ENCODE measurements around the gene CACNA1C.

CACNA1C gene

DNA sequence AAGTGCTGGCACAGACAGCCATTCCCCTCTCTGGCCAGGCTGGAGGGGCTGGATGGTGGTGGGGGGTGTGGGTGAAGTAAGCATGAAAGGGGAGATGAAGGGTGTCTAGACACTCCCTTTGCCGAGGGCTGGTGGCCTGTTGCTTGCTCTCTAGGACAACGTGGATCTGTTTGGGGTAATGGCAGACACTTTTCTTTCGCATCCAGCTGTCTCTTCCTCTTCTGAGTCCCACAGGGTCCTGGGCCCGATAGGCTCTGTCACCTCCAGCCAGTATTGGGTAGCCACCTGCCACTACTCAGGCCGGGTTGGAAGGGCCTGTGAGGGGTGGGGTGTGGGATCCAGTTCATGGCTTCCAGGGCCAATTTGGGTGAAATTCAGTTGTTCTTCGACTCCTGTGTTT, 218.1 kb downstream of the CACNA1C start:
- Histone ChIP-seq H3K9ac (ENCODE audit: low read length) (no peak overlapping the region), H3K4me1 (ENCODE audit: control insufficient read depth, insufficient read depth, low read length) (peaks cover 30% of the 10 kb centered on the region), H3K27ac (ENCODE audit: low read depth, low read length) (peak overlapping the region; percentile 33), H3K4me3 (ENCODE audit: low read length) (no peak overlapping the region), H3K36me3 (ENCODE audit: control insufficient read depth, insufficient read depth, low read length) (no peaks in the 10 kb centered on the region), H3K27me3 (ENCODE audit: control insufficient read depth, insufficient read depth, low read length) (no peaks in the 10 kb centered on the region)

DNA sequence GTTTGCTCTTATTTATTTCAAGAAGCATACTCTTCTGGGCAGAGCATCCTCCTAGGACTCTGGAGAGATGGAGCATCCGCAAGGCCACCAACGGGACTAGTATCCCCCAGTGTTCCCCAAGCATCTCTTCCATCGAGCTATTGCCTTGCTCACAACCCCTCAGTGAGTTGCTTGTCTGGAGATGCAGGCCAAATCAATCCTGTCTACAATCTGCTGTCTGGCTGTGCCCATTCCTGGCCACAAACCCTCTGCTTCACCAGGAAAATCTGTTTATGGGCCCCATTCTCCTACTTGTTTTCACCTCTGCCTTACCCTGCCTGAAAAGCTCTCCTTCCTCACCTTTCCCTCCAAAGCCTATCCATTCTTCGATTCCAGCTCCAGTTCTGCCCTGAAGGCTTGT, 219.2 kb downstream of the CACNA1C start:
- Histone ChIP-seq H3K4me1 (ENCODE audit: control insufficient read depth, insufficient read depth, low read length) (peaks cover 26% of the 10 kb centered on the region), H3K27ac (ENCODE audit: low read depth, low read length) (peak overlapping the region; percentile 63), H3K36me3 (ENCODE audit: control insufficient read depth, insufficient read depth, low read length) (no peaks in the 10 kb centered on the region), H3K9ac (ENCODE audit: low read length) (no peak overlapping the region), H3K4me3 (ENCODE audit: low read length) (no peak overlapping the region), H3K27me3 (ENCODE audit: control insufficient read depth, insufficient read depth, low read length) (no peaks in the 10 kb centered on the region)

DNA sequence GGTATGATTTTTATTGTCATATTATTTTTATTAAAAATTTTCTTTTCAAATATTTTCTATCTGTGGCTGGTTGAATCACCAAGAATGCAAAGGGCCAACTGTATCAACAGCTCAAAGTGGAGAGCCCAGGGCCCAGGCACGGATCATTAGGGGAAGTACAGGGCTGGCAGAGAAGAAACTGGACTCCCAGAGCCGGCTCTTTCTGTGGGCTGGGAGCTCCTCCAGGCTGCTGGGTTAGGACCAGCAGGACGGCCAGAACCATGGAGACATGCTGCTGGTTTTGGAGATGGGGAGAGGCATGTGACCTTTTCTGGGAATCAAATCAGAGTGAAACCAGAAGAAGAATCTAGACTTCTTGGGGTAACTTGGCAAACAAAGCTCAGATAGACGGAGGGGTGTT, 220.5 kb downstream of the CACNA1C start:
- Histone ChIP-seq H3K27me3 (ENCODE audit: control insufficient read depth, insufficient read depth, low read length) (no peaks in the 10 kb centered on the region), H3K4me3 (ENCODE audit: low read length) (no peak overlapping the region), H3K4me1 (ENCODE audit: control insufficient read depth, insufficient read depth, low read length) (peaks cover 14% of the 10 kb centered on the region), H3K36me3 (ENCODE audit: control insufficient read depth, insufficient read depth, low read length) (no peaks in the 10 kb centered on the region), H3K9ac (ENCODE audit: low read length) (no peak overlapping the region), H3K27ac (ENCODE audit: low read depth, low read length) (peak overlapping the region; percentile 72)

DNA sequence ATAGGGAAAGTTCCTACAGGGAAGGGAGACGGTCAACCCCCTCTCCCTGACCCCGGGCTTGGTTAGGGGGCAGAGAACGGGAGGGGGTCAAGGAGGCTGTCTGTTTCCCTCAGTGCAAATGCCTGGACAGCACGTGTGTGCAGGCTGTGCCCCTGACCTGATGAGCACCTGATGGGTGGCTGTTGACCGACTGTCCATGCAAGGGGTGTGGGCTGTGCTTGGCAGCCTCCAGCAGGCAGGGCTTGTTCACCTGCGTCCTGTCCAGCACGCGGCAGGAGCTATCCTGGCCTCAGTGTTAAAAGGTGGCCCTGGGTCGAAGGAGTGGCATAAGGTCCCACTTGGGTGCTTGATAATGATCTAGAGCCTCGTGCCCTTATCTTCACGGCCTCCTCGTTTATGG, 221.0 kb downstream of the CACNA1C start:
- Histone ChIP-seq H3K4me1 (ENCODE audit: control insufficient read depth, insufficient read depth, low read length) (peaks cover 9% of the 10 kb centered on the region), H3K27ac (ENCODE audit: low read depth, low read length) (peak overlapping the region; percentile 72), H3K36me3 (ENCODE audit: control insufficient read depth, insufficient read depth, low read length) (no peaks in the 10 kb centered on the region), H3K27me3 (ENCODE audit: control insufficient read depth, insufficient read depth, low read length) (no peaks in the 10 kb centered on the region), H3K9ac (ENCODE audit: low read length) (no peak overlapping the region), H3K4me3 (ENCODE audit: low read length) (no peak overlapping the region)

DNA sequence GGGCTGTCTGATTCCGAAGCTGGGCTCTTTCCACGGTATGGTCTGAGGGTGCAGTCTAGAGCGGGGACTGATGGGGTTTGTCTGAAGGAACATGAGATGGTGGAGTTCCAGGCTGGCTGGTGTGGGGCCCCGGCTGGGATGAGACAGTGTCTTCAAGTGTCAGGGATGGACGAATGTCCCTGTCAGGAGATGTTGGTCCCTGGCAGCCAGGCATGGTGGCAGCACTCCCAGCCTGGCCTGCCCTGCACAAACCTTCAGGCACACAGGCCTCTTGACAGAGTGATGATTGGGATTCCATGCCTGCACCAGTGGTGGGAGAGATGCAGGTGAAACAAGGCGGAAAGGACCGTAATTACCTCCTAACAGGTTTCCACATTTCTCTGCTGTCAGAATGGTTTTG, 221.9 kb downstream of the CACNA1C start:
- Histone ChIP-seq H3K27me3 (ENCODE audit: control insufficient read depth, insufficient read depth, low read length) (no peaks in the 10 kb centered on the region), H3K27ac (ENCODE audit: low read depth, low read length) (peak overlapping the region; percentile 72), H3K4me3 (ENCODE audit: low read length) (no peak overlapping the region), H3K9ac (ENCODE audit: low read length) (no peak overlapping the region), H3K36me3 (ENCODE audit: control insufficient read depth, insufficient read depth, low read length) (no peaks in the 10 kb centered on the region), H3K4me1 (ENCODE audit: control insufficient read depth, insufficient read depth, low read length) (peaks cover 6% of the 10 kb centered on the region)

DNA sequence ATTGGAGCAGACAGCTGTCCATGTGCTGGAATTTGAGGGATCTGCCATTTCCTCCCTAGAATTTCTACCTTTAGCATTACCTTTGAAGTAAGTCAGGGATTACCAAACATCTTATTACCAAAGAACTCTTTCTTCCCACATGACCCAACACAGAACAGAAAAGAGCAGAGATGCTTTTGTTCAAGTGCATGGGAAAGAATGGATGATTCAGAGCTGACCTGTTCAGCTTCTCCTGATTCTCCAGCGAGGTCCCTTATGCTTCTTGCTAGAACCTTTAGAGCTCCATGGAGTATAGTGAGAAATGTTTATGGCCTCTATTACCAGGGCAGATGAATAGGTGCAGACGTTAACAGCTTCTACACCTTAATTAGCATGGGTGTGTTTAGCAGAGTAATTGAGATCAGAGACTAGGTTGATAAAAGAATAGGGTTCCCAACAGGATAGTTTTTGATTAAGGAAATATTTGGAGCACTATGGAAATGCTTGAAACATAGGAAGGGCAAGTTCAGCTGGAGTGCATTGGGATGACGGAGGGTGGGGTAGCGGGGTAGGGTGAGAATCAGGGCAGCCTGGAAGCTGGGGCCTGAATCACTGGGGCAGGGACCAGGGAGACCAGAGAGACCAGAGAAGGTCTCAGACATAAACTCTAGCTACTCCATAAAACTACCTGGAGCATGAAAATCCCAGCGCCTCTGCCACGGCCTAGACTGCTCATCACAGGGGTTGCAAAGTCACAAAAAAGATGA, 223.7 kb downstream of the CACNA1C start:
- H3K27me3 ChIP-seq (ENCODE audit: control insufficient read depth, insufficient read depth, low read length) = no peaks in the 10 kb centered on the region
- H3K4me1 ChIP-seq (ENCODE audit: control insufficient read depth, insufficient read depth, low read length) = peaks cover 6% of the 10 kb centered on the region
- no peaks in the 10 kb centered on the region for H3K36me3 ChIP-seq (ENCODE audit: control insufficient read depth, insufficient read depth, low read length)

DNA sequence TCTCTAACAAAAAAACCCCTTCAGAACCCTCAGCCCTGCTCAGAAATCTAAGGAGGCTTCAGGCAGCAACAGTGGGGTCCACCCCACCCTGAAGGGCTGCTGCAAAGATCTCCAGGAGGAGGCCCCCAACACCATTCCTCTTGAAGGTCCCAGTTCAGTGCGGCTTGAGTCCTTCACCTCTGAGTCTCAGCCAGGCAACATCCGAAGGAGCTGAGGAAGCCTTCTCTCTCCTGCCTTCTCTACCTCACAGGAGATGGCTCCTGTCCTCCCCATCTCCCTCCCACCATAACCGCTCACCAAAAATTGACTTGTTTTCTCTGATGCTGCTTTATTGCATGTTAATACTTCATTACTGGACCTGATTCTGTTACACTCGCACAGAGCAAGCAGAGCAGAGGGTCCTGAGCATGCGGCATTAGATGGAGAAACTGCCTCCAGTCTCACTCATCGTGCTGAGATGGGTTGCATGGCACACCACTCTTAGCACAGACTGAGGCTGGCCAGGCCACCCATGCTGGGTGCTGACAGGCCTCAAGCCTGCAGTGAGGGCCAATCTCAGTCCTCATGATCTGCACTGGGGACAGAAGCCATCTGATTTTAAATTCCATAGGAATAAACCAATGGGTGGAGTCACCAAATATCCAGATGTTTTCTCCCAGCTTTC, 224.8 kb downstream of the CACNA1C start:
- Histone ChIP-seq H3K9ac (ENCODE audit: low read length) (no peak overlapping the region), H3K27me3 (ENCODE audit: control insufficient read depth, insufficient read depth, low read length) (no peaks in the 10 kb centered on the region), H3K4me3 (ENCODE audit: low read length) (no peak overlapping the region), H3K27ac (ENCODE audit: low read depth, low read length) (no peak overlapping the region), H3K4me1 (ENCODE audit: control insufficient read depth, insufficient read depth, low read length) (peaks cover 13% of the 10 kb centered on the region), H3K36me3 (ENCODE audit: control insufficient read depth, insufficient read depth, low read length) (no peaks in the 10 kb centered on the region)

More for the DNA sequence above, 223.7 kb downstream of the CACNA1C start:
- no peak overlapping the region for H3K4me3 ChIP-seq (ENCODE audit: low read length)
- no peak overlapping the region for H3K9ac ChIP-seq (ENCODE audit: low read length)
- no peak overlapping the region for H3K27ac ChIP-seq (ENCODE audit: low read depth, low read length)

DNA sequence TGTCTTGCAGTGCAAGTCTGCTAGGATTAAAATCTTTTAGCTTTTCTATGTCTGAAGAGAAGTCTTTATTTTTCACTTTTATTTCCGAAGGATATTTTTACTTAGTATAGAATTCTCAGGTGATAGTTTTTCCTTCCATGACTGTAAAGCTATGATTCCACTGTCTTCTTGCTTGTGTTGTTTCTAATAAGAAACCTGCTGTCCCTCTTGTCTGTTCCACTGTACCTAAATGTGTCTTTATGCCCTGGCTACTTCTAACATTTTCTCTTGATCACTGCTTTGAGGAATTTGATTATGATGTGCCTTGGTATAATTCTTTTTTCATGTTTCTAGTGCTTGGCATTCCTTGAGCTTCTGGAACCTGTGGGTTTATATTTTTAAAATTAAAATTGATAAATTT, 228.7 kb downstream of the CACNA1C start:
- no peaks in the 10 kb centered on the region for H3K36me3 ChIP-seq (ENCODE audit: control insufficient read depth, insufficient read depth, low read length)
- no peaks in the 10 kb centered on the region for H3K27me3 ChIP-seq (ENCODE audit: control insufficient read depth, insufficient read depth, low read length)
- no peak overlapping the region for H3K9ac ChIP-seq (ENCODE audit: low read length)
- peaks cover 45% of the 10 kb centered on the region for H3K4me1 ChIP-seq (ENCODE audit: control insufficient read depth, insufficient read depth, low read length)
- H3K4me3 ChIP-seq (ENCODE audit: low read length) = no peak overlapping the region
- H3K27ac ChIP-seq (ENCODE audit: low read depth, low read length) = no peak overlapping the region

DNA sequence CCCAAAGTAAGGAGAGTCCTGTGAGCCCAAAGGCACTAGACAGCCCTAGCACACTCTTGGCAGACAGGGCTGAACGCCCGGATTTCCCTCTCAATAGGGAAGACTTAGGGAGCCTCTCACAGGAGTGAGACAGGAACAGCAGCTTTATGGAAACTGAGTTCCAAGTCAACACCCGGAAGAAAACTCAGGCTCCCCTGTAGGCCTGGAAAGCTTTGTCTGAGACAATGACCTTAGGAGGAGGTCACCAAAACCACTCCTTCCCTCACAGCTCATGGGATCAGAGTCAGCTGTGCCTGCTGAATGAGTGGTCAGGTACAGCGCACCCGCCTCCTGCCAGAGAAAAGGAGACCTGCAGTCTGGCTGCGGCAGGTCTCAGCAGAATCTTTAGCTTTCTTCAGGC, 229.5 kb downstream of the CACNA1C start:
- Histone ChIP-seq H3K4me3 (ENCODE audit: low read length) (no peak overlapping the region), H3K9ac (ENCODE audit: low read length) (no peak overlapping the region), H3K36me3 (ENCODE audit: control insufficient read depth, insufficient read depth, low read length) (no peaks in the 10 kb centered on the region), H3K4me1 (ENCODE audit: control insufficient read depth, insufficient read depth, low read length) (peaks cover 53% of the 10 kb centered on the region), H3K27ac (ENCODE audit: low read depth, low read length) (peak overlapping the region; percentile 79), H3K27me3 (ENCODE audit: control insufficient read depth, insufficient read depth, low read length) (no peaks in the 10 kb centered on the region)

DNA sequence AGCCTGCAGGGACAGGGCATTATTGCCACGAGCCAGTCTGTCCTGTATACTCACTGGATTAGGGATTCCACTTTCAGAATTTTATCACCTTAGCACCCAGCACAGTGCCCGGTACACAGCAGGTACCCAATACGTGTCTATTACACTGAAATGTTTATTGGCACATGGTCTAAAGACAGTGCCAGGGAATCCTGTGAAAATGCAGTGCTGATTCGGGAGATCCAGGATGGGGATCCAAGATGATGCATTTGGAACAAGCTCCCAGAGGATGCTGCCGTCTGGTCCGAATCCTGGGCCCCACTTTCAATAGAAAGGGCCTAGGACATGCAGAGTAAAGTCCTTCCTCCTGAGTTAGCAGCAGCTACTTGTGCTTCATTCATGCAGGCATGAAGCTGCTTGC, 230.7 kb downstream of the CACNA1C start:
- H3K27ac ChIP-seq (ENCODE audit: low read depth, low read length) = peak overlapping the region; percentile 79

DNA sequence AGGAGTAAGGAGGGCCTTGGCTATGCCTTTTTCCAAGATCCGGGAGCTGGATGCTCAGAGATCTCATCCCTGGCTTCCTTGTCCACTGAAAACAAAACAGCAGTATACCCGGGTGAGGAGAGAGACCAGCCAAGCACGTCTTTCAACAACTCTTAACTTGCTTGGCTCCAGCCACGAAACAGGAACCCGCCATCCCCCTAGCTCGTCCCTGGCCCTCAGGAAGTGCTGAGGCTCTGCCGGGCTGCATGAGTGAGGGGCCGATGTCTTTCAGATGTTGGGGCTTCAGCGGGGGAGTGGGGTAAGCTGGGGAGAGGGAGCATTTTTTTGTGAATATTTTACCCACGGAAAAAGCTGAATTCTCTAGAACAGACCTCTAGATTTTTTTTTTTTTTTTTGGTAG, 231.1 kb downstream of the CACNA1C start:
- Histone ChIP-seq H3K4me1 (ENCODE audit: control insufficient read depth, insufficient read depth, low read length) (peaks cover 59% of the 10 kb centered on the region), H3K27ac (ENCODE audit: low read depth, low read length) (peak overlapping the region; percentile 79), H3K4me3 (ENCODE audit: low read length) (no peak overlapping the region)

More for the DNA sequence above, 230.7 kb downstream of the CACNA1C start:
- no peaks in the 10 kb centered on the region for H3K36me3 ChIP-seq (ENCODE audit: control insufficient read depth, insufficient read depth, low read length)
- no peak overlapping the region for H3K4me3 ChIP-seq (ENCODE audit: low read length)
- no peak overlapping the region for H3K9ac ChIP-seq (ENCODE audit: low read length)
- H3K27me3 ChIP-seq (ENCODE audit: control insufficient read depth, insufficient read depth, low read length) = no peaks in the 10 kb centered on the region
- H3K4me1 ChIP-seq (ENCODE audit: control insufficient read depth, insufficient read depth, low read length) = peaks cover 59% of the 10 kb centered on the region

DNA sequence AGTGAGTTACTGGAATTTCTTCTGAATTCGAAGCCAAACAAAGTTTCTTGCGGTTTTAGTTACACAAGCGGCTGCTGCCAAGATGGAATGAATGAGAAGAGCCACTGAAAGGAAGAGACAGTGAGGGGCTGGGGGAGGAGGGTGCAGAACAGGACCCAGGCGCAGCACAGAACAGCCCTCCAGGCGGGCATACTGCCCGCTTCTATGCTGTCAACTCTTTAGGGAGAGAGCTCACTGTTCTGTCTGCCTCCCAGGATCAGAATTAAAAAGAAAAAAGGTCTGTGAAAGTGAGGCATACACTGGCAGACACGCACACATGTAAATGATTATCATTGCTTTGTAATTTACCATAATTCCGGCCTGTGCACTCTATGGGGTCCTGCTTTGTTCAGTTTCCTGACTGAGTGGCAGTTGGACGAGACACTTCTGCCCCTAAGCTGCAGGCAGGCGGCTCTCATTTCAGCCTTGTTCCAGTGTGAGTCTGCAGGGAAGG, 231.6 kb downstream of the CACNA1C start:
- H3K9ac ChIP-seq (ENCODE audit: low read length) = no peak overlapping the region
- H3K4me1 ChIP-seq (ENCODE audit: control insufficient read depth, insufficient read depth, low read length) = peaks cover 59% of the 10 kb centered on the region
- H3K4me3 ChIP-seq (ENCODE audit: low read length) = no peak overlapping the region
- H3K27ac ChIP-seq (ENCODE audit: low read depth, low read length) = peak overlapping the region; percentile 79
- H3K36me3 ChIP-seq (ENCODE audit: control insufficient read depth, insufficient read depth, low read length) = no peaks in the 10 kb centered on the region
- H3K27me3 ChIP-seq (ENCODE audit: control insufficient read depth, insufficient read depth, low read length) = no peaks in the 10 kb centered on the region

More for the DNA sequence above, 231.1 kb downstream of the CACNA1C start:
- no peaks in the 10 kb centered on the region for H3K36me3 ChIP-seq (ENCODE audit: control insufficient read depth, insufficient read depth, low read length)
- no peaks in the 10 kb centered on the region for H3K27me3 ChIP-seq (ENCODE audit: control insufficient read depth, insufficient read depth, low read length)
- no peak overlapping the region for H3K9ac ChIP-seq (ENCODE audit: low read length)
